HFF-Myc (cell line): Measurements from ENCODE around the gene SYNDIG1L.

Experiments used
- DNase-seq: peaks from one replicate; pipeline ENCODE4 v3.0.0-alpha.2; 2011; ENCODE audit warnings: low read depth; ENCODE audit errors: extremely low read depth
- H3K4me3 ChIP-seq: replicated peaks from 2 replicates; pipeline ENCODE4 v1.5.1; 2011; ENCODE audit warnings: low read depth, mild to moderate bottlenecking, control low read depth, low read length
- TF ChIP-seq, protein P1 (sequence below): IDR thresholded peaks from 2 replicates; pipeline ENCODE4 v1.5.1; 2012; ENCODE audit warnings: mild to moderate bottlenecking, low read depth, low read length, control low read depth; ENCODE audit errors: missing control alignments

Gene SYNDIG1L

DNA sequence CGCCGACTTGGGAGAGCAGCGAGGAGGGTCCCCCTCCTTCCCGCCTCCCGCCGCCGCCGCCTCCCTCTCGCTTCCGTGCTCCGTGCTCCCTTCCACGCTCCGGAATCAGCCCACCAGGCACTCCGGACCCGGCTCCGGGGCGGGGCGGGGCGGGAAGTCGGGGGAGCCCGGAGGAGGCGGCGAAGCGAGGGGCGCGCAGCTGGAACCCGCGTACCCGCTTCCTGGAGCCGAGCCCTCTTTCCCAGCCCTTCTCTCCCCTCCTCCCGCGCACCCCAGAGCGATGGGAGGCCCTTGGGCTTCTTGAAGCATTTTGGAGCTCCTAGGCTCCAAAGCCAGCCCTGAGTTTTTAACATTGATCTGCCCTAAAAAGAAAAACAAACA is at the start of gene SYNDIG1L:
Gene SYNDIG1L, minus strand, starts transcription at position 9 of the 381 bp plus-strand sequence. CDS start 16,466 bp downstream, outside the sequence.
- DNase-seq = no peak
- TF ChIP-seq, protein P1, sequence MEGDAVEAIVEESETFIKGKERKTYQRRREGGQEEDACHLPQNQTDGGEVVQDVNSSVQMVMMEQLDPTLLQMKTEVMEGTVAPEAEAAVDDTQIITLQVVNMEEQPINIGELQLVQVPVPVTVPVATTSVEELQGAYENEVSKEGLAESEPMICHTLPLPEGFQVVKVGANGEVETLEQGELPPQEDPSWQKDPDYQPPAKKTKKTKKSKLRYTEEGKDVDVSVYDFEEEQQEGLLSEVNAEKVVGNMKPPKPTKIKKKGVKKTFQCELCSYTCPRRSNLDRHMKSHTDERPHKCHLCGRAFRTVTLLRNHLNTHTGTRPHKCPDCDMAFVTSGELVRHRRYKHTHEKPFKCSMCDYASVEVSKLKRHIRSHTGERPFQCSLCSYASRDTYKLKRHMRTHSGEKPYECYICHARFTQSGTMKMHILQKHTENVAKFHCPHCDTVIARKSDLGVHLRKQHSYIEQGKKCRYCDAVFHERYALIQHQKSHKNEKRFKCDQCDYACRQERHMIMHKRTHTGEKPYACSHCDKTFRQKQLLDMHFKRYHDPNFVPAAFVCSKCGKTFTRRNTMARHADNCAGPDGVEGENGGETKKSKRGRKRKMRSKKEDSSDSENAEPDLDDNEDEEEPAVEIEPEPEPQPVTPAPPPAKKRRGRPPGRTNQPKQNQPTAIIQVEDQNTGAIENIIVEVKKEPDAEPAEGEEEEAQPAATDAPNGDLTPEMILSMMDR = no peak
- H3K4me3 ChIP-seq = no peak within 1 kb of the TSS

- no peak overlapping the region for H3K4me3 ChIP-seq
- TF ChIP-seq, protein P1 = no peak
- no peak for DNase-seq
Observed at GRCh38 chr14:74475678-74476077, 49.7 kb upstream of the SYNDIG1L start.

- DNase-seq = no peak
- TF ChIP-seq, protein P1 = no peak
- H3K4me3 ChIP-seq = no peak overlapping the region
Observed at GRCh38 chr14:74474376-74474775, 48.4 kb upstream of the SYNDIG1L start.

GRCh38 chr14:74472601-74473000 is 46.6 kb upstream of the SYNDIG1L start:
- no peak overlapping the region for H3K4me3 ChIP-seq
- TF ChIP-seq, protein P1 = no peak
- DNase-seq = no peak

DNA sequence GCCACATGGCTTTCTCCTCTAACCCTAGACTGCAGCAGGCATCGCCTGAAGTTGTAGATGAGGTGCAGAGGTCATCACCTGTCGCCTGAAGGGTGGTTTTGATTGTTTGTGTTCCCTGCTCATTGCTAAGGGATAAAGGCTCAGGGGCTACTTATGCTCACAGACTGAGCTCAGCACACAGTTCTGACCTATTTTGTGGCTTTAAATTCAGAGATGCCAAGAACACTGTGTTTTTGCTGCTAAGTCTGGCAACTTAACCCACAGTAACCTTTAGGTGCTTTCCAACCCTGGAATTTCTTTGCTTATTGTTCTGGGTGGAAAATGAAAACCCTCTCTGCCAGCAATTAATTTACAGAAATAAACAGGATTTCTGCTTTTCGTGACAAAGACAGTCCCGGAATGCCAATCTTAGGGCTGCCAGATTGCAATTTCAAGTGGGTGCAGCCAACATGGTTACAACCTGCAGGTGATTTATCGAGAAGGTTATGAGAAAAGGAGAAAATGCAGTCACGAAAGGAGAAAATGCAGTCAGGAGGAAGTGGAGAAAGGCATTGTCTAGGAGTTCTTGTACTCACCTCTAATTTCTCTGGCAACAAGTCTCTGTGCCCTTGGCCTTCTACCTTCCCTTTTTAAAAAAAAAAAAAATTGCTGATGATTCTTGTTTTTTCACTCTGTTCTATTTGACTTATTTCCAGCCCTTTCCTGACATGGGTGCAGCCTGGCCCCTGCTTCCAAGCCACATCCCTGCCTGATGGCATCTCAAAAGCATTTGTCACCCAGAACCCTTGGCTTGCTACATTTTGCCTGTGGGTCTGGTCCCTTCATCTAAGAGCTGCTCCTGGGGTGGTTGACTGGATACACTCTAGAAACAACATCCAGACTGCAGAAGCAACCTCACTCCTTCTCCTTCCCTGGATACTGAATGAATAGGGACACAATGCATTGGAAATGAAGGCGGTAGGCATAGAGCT is 43.8 kb upstream of the SYNDIG1L start:
- H3K4me3 ChIP-seq = no peak overlapping the region
- TF ChIP-seq, protein P1 = no peak
- no peak for DNase-seq

DNA sequence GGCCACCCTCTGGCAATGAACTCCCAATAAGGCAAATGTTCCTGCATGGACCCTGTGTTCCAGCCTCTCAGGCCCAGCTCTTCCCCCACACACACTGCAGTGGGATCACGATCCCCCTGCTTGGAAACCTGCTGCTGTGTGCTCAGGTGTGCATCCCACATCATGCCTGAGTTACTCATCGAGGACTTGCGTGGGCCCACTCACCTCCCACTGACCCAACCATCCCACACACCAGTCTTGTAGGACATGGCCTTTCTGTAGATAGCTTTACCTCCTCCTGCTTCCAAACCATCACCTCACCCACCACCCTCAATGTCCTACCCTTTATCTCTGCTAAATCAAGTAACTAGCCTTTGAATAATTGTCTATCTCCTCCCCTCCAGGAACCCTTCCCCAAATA is 42.5 kb upstream of the SYNDIG1L start:
- no peak overlapping the region for H3K4me3 ChIP-seq
- TF ChIP-seq, protein P1 = no peak
- DNase-seq = no peak
